Tibial nerve (tissue), 4 donors: Measurements from ENCODE around the gene ADAM19. TPM values are rescaled to one million over a fixed set of nuclear protein-coding genes. Genes with fewer than 3 reads are reported as not detected.

Source experiments
- DNase-seq, 2 donors: peaks; one replicate each; pipeline ENCODE4 v3.0.0-alpha.2; 2019; ENCODE audit warnings: low spot score in 2 of 2
- H3K27ac ChIP-seq, 4 donors: fragments of 200-600 bp; sonication (generic) in 3 of 4; one replicate each; pipeline ENCODE4 v1.5.1; 2017 to 2019; ENCODE audit warnings: mild to moderate bottlenecking in 1 of 4
- H3K27me3 ChIP-seq, 2 donors: fragments of 200-600 bp; sonication (generic) in 1 of 2; one replicate each; pipeline versions ENCODE4 v1.5.1 to v1.6.0; 2017 to 2019
- H3K36me3 ChIP-seq, 3 donors: fragments of 200-600 bp; sonication (generic); one replicate each; pipeline ENCODE4 v1.5.1; 2018 to 2019
- H3K4me1 ChIP-seq, 4 donors: fragments of 200-600 bp; sonication (generic) in 3 of 4; one replicate each; pipeline ENCODE4 v1.5.1; 2017 to 2019
- H3K4me3 ChIP-seq, 4 donors: fragments of 200-600 bp; sonication (generic) in 3 of 4; one replicate each; pipeline ENCODE4 v1.5.1; 2017 to 2019; ENCODE audit warnings: mild to moderate bottlenecking in 1 of 4, moderate library complexity in 1 of 4
- H3K9me3 ChIP-seq, 4 donors: fragments of 200-600 bp; sonication (generic) in 3 of 4; one replicate each; pipeline ENCODE4 v1.5.1; 2017 to 2019
- CTCF ChIP-seq, 5 experiments: fragments of 200-600 bp in 3 of 5; fragments of 450-650 bp in 2 of 5; sonication (generic) in 3 of 5; IDR thresholded peaks; one replicate each; pipeline ENCODE4 v1.5.1; 2016 to 2019; ENCODE audit warnings: antibody characterized with exemption in 5 of 5, mild to moderate bottlenecking in 3 of 5, moderate library complexity in 2 of 5
- EP300 ChIP-seq, 2 donors: sonication (generic); formaldehyde crosslinking; IDR thresholded peaks; one replicate each; pipeline ENCODE4 v1.6.1; 2017; ENCODE audit warnings: antibody characterized with exemption in 2 of 2, mild to moderate bottlenecking in 1 of 2
- POLR2A ChIP-seq, 2 donors: fragments of 450-650 bp; IDR thresholded peaks; one replicate each; pipeline ENCODE4 v1.6.1; 2017; ENCODE audit warnings: antibody characterized with exemption in 2 of 2, mild to moderate bottlenecking in 2 of 2, moderate library complexity in 2 of 2
- WGBS, 2 donors: methylation state at CpG; one replicate each; pipeline ENCODE4 v1.1.5; 2018; 5-methylcytosine and 5-hydroxymethylcytosine counted together
- total RNA-seq, 4 donors: library from RNA; depleted of rRNA; stranded (reverse); fragments of >200 nt; gene quantifications; one replicate each; pipeline ENCODE4 v1.1.0, GENCODE V29; 2016

Gene ADAM19
- total RNA-seq, 4 donors from 2014 or later, result 7.2 to 13.2 (median 9.5) TPM

- Histone ChIP-seq H3K27ac (no peak overlapping the region), H3K9me3 (no peaks in the 10 kb centered on the region), H3K4me3 (no peak overlapping the region), H3K36me3 (no peaks in the 10 kb centered on the region), H3K4me1 (no peaks in the 10 kb centered on the region), H3K27me3 (no peaks in the 10 kb centered on the region)
- WGBS, 2 donors, result 83 to 85% methylated on average over 10 to 11 of the region's 11 CpGs
- DNase-seq, result no peak
- no peak for TF ChIP-seq CTCF (IDR thresholded peaks at IDR 0.05)
- TF ChIP-seq POLR2A (IDR thresholded peaks at IDR 0.05), result no peak
- no peak for TF ChIP-seq EP300 (IDR thresholded peaks at IDR 0.05)
These were observed 38.0 kb upstream of the ADAM19 start for GRCh38 chr5:157613385-157614245.

DNA sequence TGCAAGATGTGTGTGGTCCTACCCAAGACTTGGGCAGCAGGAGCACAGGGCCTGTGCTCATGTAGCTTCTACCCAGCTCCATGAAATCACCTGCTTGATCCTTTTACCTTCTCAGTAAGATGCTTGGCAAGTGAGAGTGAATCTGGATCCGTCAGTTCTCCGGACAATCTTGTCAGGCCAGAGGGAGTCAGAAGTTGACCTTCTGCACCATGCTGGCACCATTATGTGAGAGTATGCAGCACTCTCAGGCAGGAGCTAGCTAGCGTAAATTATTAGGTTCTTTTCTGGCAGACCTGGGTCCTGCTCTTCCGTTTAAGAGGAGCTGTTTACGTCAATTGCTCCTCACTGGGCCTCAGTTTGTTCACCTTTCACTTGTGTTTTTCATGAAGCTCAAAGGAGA lies 37.0 kb upstream of the ADAM19 start:
- 87 to 90% methylated on average over 5 of the region's 5 CpGs for WGBS, 2 donors
- DNase-seq, result no peak
- no peaks in the 10 kb centered on the region for H3K27me3 ChIP-seq
- no peaks in the 10 kb centered on the region for H3K9me3 ChIP-seq
- H3K36me3 ChIP-seq, result no peaks in the 10 kb centered on the region
- no peak overlapping the region for H3K27ac ChIP-seq
- TF ChIP-seq EP300 (IDR thresholded peaks at IDR 0.05) (no peak), CTCF (IDR thresholded peaks at IDR 0.05) (no peak), POLR2A (IDR thresholded peaks at IDR 0.05) (no peak)
- no peaks in the 10 kb centered on the region for H3K4me1 ChIP-seq
- H3K4me3 ChIP-seq, result no peak overlapping the region

DNA sequence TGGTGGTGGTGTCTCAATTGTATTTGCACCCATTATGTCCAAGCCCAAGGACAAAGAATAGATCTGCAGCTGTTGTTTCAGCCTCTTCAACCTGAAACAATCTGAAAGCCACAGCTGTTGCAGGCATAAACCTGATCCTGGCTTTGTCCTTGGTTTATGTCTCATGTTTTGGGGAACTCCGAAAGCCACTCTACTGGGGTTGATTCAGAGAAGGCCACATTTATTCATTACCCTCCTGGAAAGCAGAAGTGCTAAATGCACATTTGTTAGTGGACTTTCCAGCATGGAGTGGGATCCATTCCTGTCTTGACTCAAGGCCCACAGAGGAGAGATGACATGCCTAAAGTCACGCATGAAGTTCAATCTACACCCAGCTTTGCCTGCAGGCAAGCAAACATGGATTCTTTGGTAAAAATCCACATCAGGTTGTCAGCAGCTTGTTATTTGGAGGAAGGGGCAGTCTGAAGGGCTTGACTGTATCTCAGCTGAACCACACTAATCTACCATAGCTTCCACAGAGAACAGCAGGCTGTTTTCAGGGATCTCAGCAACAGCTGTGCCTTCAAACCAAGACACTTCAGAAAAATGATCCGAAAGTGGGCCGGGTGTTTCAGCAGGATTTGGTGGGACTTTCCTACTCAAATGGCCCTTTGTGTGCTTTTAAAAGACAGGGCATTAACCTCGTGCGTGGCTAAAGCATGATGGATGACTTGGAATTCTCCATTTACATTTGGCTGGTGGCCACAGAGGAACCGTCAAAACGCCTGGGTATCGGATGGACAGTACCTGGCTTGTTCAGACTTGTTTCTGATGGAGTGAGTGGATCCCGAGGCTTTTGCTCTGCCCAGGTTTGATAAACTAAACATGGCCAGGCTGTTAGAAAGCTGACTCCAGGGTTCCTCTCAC lies 36.2 kb upstream of the ADAM19 start:
- TF ChIP-seq CTCF (IDR thresholded peaks at IDR 0.05) (no peak), POLR2A (IDR thresholded peaks at IDR 0.05) (no peak), EP300 (IDR thresholded peaks at IDR 0.05) (no peak)
- Histone ChIP-seq H3K27ac (no peak overlapping the region), H3K27me3 (no peaks in the 10 kb centered on the region), H3K36me3 (no peaks in the 10 kb centered on the region), H3K4me3 (no peak overlapping the region), H3K9me3 (no peaks in the 10 kb centered on the region), H3K4me1 (no peaks in the 10 kb centered on the region)
- WGBS, 2 donors, result 67 to 71% methylated on average over 10 of the region's 10 CpGs
- no peak for DNase-seq

GRCh38 chr5:157610990-157611389 lies 35.4 kb upstream of the ADAM19 start:
- no peaks in the 10 kb centered on the region for H3K27me3 ChIP-seq
- no peaks in the 10 kb centered on the region for H3K36me3 ChIP-seq
- 84 to 93% methylated on average over 5 of the region's 5 CpGs for WGBS, 2 donors
- TF ChIP-seq CTCF (IDR thresholded peaks at IDR 0.05) (no peak), EP300 (IDR thresholded peaks at IDR 0.05) (no peak)
- no peak overlapping the region for H3K27ac ChIP-seq
- no peak for DNase-seq
- H3K4me1 ChIP-seq, result no peaks in the 10 kb centered on the region
- H3K4me3 ChIP-seq, result no peak overlapping the region
- H3K9me3 ChIP-seq, result no peaks in the 10 kb centered on the region
